Immature natural killer cell (primary cell): ENCODE data around the gene ISG20L2. TPM values are rescaled to one million over a fixed set of nuclear protein-coding genes. Genes with fewer than 3 reads are reported as not detected.

ENCODE experiments used
- DNase-seq, 3 donors: peaks; one replicate each; pipeline ENCODE4 v3.0.0; 2022; ENCODE audit warnings: mixed read lengths in 1 of 3
- H3K27ac Mint-ChIP-seq, 6 donors: one replicate each; pipeline ENCODE4 v1.8.0; 2020; ENCODE audit warnings: mixed read lengths in 6 of 6, mild to moderate bottlenecking in 5 of 6, inconsistent platforms in 4 of 6, moderate library complexity in 3 of 6
- H3K27me3 Mint-ChIP-seq, 3 donors: one replicate each; pipeline ENCODE4 v1.8.0; 2020 to 2021; ENCODE audit warnings: low read depth in 3 of 3, mild to moderate bottlenecking in 3 of 3, mixed read lengths in 3 of 3, moderate library complexity in 3 of 3, inconsistent platforms in 1 of 3
- H3K36me3 Mint-ChIP-seq, 3 donors: one replicate each; pipeline ENCODE4 v1.8.0; 2020; ENCODE audit warnings: mixed read lengths in 3 of 3, inconsistent platforms in 2 of 3, mild to moderate bottlenecking in 2 of 3
- H3K4me1 Mint-ChIP-seq, 2 donors: one replicate each; pipeline ENCODE4 v1.8.0; 2020; ENCODE audit warnings: inconsistent platforms in 2 of 2, mild to moderate bottlenecking in 2 of 2, mixed read lengths in 2 of 2, moderate library complexity in 1 of 2
- H3K4me3 Mint-ChIP-seq, 5 donors: one replicate each; pipeline ENCODE4 v1.8.0; 2020; ENCODE audit warnings: mild to moderate bottlenecking in 5 of 5, mixed read lengths in 5 of 5, inconsistent platforms in 3 of 5, moderate library complexity in 3 of 5
- H3K9me3 Mint-ChIP-seq, 6 donors: one replicate each; pipeline ENCODE4 v1.8.0; 2020; ENCODE audit warnings: mild to moderate bottlenecking in 6 of 6, mixed read lengths in 6 of 6, inconsistent platforms in 4 of 6, moderate library complexity in 3 of 6
- polyA plus RNA-seq, 3 donors: library from polyadenylated mRNA; unstranded; fragments of 300-500 nt; fragmentation: Illumina TruSeq; gene quantifications; one replicate each; pipeline ENCODE4 v1.2.3, GENCODE V29; 2021

The ISG20L2 gene
- polyA plus RNA-seq, 3 donors from 2014 or later = 9.3 to 34.1 (median 15.8) TPM

DNA sequence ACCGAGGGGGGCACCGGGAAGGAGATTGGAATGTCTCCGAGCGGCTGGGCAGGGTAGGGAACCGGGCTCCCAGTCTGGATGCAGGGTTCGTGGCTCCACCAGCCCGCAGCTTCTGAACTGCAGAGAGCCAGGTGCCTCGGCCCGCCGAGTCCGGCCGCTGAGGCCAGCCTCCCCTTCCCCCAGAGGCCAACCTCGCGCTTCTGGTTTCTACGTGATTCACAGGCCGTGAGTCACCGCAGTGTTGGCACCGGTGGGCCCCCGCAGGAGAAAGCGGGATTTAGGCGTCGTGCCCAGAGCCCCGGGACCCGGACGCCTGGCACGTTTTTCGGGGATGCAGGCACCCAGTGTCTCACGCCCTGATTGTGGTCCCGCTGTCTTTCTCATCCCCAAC is 23.6 kb downstream of the ISG20L2 start:
- peaks cover 0 to 3% (median 0%) of the 10 kb centered on the region in 3 donors for H3K36me3 Mint-ChIP-seq
- H3K4me3 Mint-ChIP-seq = peak overlapping the region; percentile 73 to 85 (median 77)
- DNase-seq = peak in 1 of 3 donors; percentile 11
- no peak overlapping the region for H3K27ac Mint-ChIP-seq
- H3K27me3 Mint-ChIP-seq = peaks cover 11 to 16% (median 12%) of the 10 kb centered on the region in 3 donors
- H3K9me3 Mint-ChIP-seq = no peaks in the 10 kb centered on the region
- peaks cover 30 to 32% of the 10 kb centered on the region in 2 donors for H3K4me1 Mint-ChIP-seq

DNA sequence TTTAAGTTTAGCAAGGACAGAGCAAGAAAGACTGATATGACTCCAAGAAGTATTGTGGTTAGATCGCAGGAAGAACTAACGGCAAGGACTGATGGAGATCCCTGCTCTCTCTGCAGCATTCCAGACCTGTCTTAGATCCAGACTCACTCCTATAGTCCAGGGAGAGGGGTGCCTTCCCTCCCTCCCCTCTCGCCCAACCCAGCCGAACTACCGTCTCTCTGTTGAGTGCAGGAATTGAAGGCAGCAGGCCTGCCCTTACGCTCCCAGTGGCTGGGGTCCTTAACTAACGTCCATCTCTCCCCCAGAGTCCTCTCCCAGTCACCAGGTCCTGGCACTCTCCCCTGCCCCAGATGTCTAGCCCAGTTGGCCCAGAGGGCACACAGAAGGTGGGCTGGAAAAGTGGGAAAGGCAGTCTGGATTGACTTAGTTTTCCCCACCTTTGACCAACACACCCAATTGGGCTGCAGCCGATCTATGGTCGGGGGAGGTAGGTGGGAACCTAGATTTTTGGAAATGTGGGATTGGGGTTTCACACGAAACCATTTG is 24.3 kb downstream of the ISG20L2 start:
- no peak for DNase-seq
- H3K27ac Mint-ChIP-seq = no peak overlapping the region
- H3K9me3 Mint-ChIP-seq = no peaks in the 10 kb centered on the region
- H3K27me3 Mint-ChIP-seq = peaks cover 11 to 15% (median 14%) of the 10 kb centered on the region in 3 donors
- H3K4me1 Mint-ChIP-seq = peaks cover 30 to 32% of the 10 kb centered on the region in 2 donors
- peak overlapping the region; percentile 29 to 66 (median 51) for H3K4me3 Mint-ChIP-seq
- peaks cover 0 to 3% (median 0%) of the 10 kb centered on the region in 3 donors for H3K36me3 Mint-ChIP-seq

GRCh38 chr1:156703741-156704140 is 24.8 kb downstream of the ISG20L2 start:
- peak overlapping the region in 2 of 5 donors; percentile 49 to 58 for H3K4me3 Mint-ChIP-seq
- peaks cover 30 to 32% of the 10 kb centered on the region in 2 donors for H3K4me1 Mint-ChIP-seq
- H3K27ac Mint-ChIP-seq = no peak overlapping the region
- H3K9me3 Mint-ChIP-seq = no peaks in the 10 kb centered on the region
- no peak for DNase-seq
- H3K27me3 Mint-ChIP-seq = peaks cover 11 to 15% (median 14%) of the 10 kb centered on the region in 3 donors
- H3K36me3 Mint-ChIP-seq = peaks cover 0 to 7% (median 3%) of the 10 kb centered on the region in 3 donors

DNA sequence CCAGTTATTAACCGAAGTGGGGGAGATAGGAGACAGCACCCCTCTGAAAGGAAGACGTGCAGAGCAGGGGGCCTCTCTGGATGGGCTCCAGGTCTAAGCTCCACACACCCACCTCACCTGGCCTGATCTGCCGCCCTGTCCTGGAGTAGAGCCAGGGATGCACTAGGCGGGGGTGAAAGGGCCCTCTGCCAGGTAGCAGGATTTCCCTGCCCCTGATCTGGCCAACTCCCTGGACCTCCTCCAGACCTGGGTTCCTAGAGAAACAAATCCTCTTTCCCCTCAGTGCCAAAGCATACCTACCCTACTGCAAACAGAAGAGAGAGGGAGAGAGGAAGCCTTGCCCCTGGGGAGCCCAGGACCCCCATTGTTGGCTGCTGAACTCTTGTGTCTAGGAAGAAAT is 25.2 kb downstream of the ISG20L2 start:
- Mint-ChIP-seq H3K27me3 (peaks cover 11 to 15% (median 14%) of the 10 kb centered on the region in 3 donors), H3K36me3 (peaks cover 0 to 8% (median 3%) of the 10 kb centered on the region in 3 donors), H3K4me3 (no peak overlapping the region), H3K4me1 (peaks cover 30 to 32% of the 10 kb centered on the region in 2 donors), H3K9me3 (no peaks in the 10 kb centered on the region), H3K27ac (no peak overlapping the region)
- no peak for DNase-seq

- H3K4me3 Mint-ChIP-seq = no peak overlapping the region
These were observed 27.6 kb downstream of the ISG20L2 start for GRCh38 chr1:156700736-156701531.

DNA sequence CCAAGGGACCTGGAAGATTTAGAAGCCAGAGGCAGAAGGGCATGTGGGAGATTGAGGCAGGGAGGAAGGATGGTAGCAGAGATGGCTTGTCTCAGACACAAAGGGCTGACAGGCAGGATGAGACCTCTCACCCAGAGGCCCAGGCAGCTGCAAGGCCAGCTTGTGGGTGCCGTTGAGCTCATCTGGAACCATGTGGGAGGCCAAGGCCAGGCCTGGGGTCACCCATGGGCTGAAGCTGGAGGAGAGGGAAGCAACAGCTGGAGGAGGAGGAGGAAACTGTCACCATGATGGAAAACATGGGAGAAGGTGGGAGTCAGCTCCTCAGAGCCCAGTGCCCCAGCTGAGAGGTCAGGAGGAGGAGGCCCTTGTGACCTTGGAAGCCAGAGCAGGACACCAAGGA is 29.6 kb downstream of the ISG20L2 start:
- H3K9me3 Mint-ChIP-seq = no peaks in the 10 kb centered on the region
- no peak overlapping the region for H3K4me3 Mint-ChIP-seq
- H3K27ac Mint-ChIP-seq = no peak overlapping the region
- peaks cover 3 to 11% (median 5%) of the 10 kb centered on the region in 3 donors for H3K36me3 Mint-ChIP-seq
- H3K4me1 Mint-ChIP-seq = peaks cover under 1 to 2% of the 10 kb centered on the region in 2 donors
- DNase-seq = no peak
- H3K27me3 Mint-ChIP-seq = peaks cover 9 to 27% (median 18%) of the 10 kb centered on the region in 3 donors

More at GRCh38 chr1:156700736-156701531, 27.6 kb downstream of the ISG20L2 start:
- H3K4me1 Mint-ChIP-seq = peaks cover 19% of the 10 kb centered on the region in 2 donors
- H3K27ac Mint-ChIP-seq = no peak overlapping the region
- peaks cover 3 to 11% (median 5%) of the 10 kb centered on the region in 3 donors for H3K36me3 Mint-ChIP-seq
- no peaks in the 10 kb centered on the region for H3K9me3 Mint-ChIP-seq
- DNase-seq = no peak
- peaks cover 11 to 27% (median 19%) of the 10 kb centered on the region in 3 donors for H3K27me3 Mint-ChIP-seq

DNA sequence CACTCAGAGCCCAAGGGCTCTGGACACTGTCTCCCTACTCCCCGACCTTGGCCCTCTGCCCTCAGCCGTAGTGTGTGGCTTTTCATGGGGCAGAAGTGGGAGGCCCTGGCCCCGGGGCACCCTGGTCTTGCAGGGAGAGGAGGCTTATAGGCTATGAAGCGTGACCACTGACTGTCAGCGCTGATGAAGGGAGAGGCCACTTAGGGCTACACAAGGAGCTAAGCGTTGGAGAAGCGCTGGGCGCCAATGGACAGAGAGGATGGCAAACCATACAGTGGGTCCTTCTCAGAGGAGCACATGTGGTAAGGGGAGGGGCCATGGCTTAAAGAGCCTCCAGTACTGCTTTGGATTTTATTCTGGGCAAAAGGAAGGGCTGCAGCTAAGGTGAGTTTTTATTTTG is 31.1 kb downstream of the ISG20L2 start:
- DNase-seq = no peak
- Mint-ChIP-seq H3K27me3 (peaks cover 5 to 26% (median 15%) of the 10 kb centered on the region in 3 donors), H3K36me3 (peaks cover 3 to 11% (median 5%) of the 10 kb centered on the region in 3 donors), H3K4me3 (no peak overlapping the region), H3K27ac (no peak overlapping the region), H3K4me1 (peaks cover 0 to 1% of the 10 kb centered on the region in 2 donors), H3K9me3 (no peaks in the 10 kb centered on the region)

DNA sequence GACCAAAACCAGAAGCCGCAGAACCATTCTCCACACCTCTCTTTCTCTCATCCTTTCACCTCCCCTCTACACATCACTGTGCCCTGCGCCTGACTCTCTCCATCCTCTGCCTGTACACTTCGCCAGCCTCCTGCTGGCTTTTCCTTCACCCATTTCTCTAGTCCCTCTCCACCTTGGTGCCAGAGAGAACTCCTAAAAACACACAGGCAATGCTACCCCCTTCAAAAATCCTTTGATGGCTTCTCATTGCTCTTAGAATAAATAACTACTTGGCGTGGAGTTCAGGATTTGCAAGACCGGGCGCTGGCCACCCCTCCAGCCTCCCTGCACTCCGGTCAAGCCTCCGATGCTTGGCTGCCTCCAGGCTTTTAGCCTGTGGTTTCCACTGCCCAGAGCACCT is 31.8 kb downstream of the ISG20L2 start:
- Mint-ChIP-seq H3K27me3 (peaks cover 10 to 26% (median 15%) of the 10 kb centered on the region in 3 donors), H3K4me3 (peak overlapping the region in 1 of 5 donors; percentile 61), H3K27ac (no peak overlapping the region), H3K4me1 (peaks cover 0 to 1% of the 10 kb centered on the region in 2 donors), H3K9me3 (no peaks in the 10 kb centered on the region), H3K36me3 (peaks cover 3 to 11% (median 5%) of the 10 kb centered on the region in 3 donors)
- no peak for DNase-seq

- no peaks in the 10 kb centered on the region for H3K9me3 Mint-ChIP-seq
- no peak overlapping the region for H3K4me3 Mint-ChIP-seq
- peaks cover 0 to 1% of the 10 kb centered on the region in 2 donors for H3K4me1 Mint-ChIP-seq
- peaks cover 12 to 33% (median 18%) of the 10 kb centered on the region in 3 donors for H3K27me3 Mint-ChIP-seq
- H3K27ac Mint-ChIP-seq = no peak overlapping the region
- H3K36me3 Mint-ChIP-seq = peaks cover 3 to 8% (median 5%) of the 10 kb centered on the region in 3 donors
- DNase-seq = no peak
These were observed 33.9 kb downstream of the ISG20L2 start for GRCh38 chr1:156694690-156694962.

DNA sequence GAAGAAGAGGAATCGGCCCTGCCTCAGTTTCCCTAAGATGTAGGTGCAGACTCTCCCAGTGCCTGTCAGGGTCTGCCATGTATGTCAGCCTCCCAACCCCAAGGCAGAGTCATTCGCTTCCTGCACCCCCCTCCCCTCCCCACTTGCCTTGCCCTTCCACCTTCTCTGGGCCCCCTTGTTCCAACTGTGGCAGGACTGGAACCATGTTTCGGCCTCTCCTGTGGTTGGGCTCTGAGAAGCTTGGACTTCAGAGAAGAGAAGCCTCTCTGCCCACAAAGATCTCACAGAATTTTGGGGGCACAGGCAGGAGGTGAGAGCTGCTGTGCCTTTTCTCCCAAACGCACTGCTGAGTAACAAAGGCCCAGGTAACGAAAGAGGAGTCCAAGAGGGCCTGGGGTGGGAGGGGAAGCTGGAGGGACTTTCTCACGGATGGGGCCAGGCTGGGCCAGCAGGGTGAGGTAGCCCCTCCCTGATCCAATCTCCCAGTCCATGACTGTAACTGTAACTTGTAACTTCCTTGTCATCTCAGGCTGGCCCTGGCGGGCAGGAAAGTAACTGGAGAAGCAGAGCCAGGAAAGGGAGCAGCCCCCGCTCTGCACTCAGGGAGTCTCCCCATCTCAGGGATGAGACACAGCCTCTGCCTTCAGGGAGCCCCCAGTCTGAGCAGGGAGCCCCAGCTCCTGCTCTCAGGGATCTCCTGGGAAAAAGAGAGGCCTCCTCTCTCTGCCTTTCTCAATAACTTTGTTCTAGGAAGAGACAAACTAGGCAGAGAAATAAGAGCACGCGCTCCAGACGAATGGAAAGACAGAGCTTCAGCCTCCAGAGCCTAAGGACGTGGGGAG is 34.5 kb downstream of the ISG20L2 start:
- Mint-ChIP-seq H3K36me3 (peaks cover 3 to 8% (median 5%) of the 10 kb centered on the region in 3 donors), H3K9me3 (no peaks in the 10 kb centered on the region), H3K27ac (no peak overlapping the region), H3K4me1 (peaks cover 0 to 3% of the 10 kb centered on the region in 2 donors), H3K4me3 (no peak overlapping the region), H3K27me3 (peaks cover 14 to 34% (median 21%) of the 10 kb centered on the region in 3 donors)
- no peak for DNase-seq

GRCh38 chr1:156692925-156693847 is 35.4 kb downstream of the ISG20L2 start:
- H3K36me3 Mint-ChIP-seq = peaks cover 0 to 5% (median 3%) of the 10 kb centered on the region in 3 donors
- no peak overlapping the region for H3K4me3 Mint-ChIP-seq
- peaks cover 0 to 3% of the 10 kb centered on the region in 2 donors for H3K4me1 Mint-ChIP-seq
- peaks cover 14 to 34% (median 22%) of the 10 kb centered on the region in 3 donors for H3K27me3 Mint-ChIP-seq
- no peak overlapping the region for H3K27ac Mint-ChIP-seq
- no peaks in the 10 kb centered on the region for H3K9me3 Mint-ChIP-seq
- DNase-seq = no peak

- Mint-ChIP-seq H3K27ac (no peak overlapping the region), H3K4me3 (no peak overlapping the region)
These were observed 36.1 kb downstream of the ISG20L2 start for GRCh38 chr1:156692441-156692924.

More at GRCh38 chr1:156692441-156692924, 36.1 kb downstream of the ISG20L2 start:
- Mint-ChIP-seq H3K27me3 (peaks cover 16 to 28% (median 22%) of the 10 kb centered on the region in 3 donors), H3K9me3 (no peaks in the 10 kb centered on the region), H3K4me1 (peaks cover 0 to 3% of the 10 kb centered on the region in 2 donors), H3K36me3 (peaks cover 0 to 5% (median 3%) of the 10 kb centered on the region in 3 donors)
- no peak for DNase-seq
